H1 (cell line): ENCODE results near the gene LDLRAD3. TPM values are rescaled to one million over a fixed set of nuclear protein-coding genes. Genes with fewer than 3 reads are reported as not detected.

Experiments used
- CHD7 ChIP-seq: fragments of 300-600 bp; sonication (generic); IDR thresholded peaks from 2 replicates; pipeline ENCODE4 v1.7.1; 2012; ENCODE audit warnings: low read length, moderate library complexity, mild to moderate bottlenecking, inconsistent platforms; ENCODE audit not compliant: insufficient replicate concordance
- polyA plus RNA-seq, 7 experiments: library from polyadenylated mRNA; depleted of rRNA in 3 of 7; stranded (reverse) in 5 of 7; unstranded in 2 of 7; fragments of >200 nt in 5 of 7; fragments of 200-250 nt in 2 of 7; gene quantifications; 1 replicate in 5 of 7; 2 replicates in 1 of 7; 4 replicates in 1 of 7; pipeline versions ENCODE4 v1.2.1 to v1.2.3, GENCODE V29; 2011 to 2013; ENCODE audit warnings: missing spikeins in 2 of 7, mixed read lengths in 2 of 7
- total RNA-seq: library from RNA; stranded (reverse); fragmentation: NEBNext Ultra II Directional; extraction: Animal tissue kit (Norgen Biotek cat#: 25700); gene quantifications from 2 replicates; pipeline ENCODE4 v1.2.1, GENCODE V29; 2021

Gene LDLRAD3
- total and polyA plus RNA-seq, 2 of the 8 experiments (the other 6 are each of a cell fraction or from before 2014, with no cell fraction given), result 18.6 to 22.8 TPM

GRCh38 chr11:36039471-36039870 lies 95.6 kb downstream of the LDLRAD3 start (continued):
- no peak for TF ChIP-seq CHD7
